ENCODE data around the gene BLM. TPM values are rescaled to one million over a fixed set of nuclear protein-coding genes. Genes with fewer than 3 reads are reported as not detected.
"Not testable (repeated sequence)": the region's sequence is repeated elsewhere in the genome, so short reads cannot be mapped to it uniquely, and the experiment has no call there.

Gene BLM
- total RNA-seq, 1 donor from 2014 or later, result 0.67 TPM

DNA sequence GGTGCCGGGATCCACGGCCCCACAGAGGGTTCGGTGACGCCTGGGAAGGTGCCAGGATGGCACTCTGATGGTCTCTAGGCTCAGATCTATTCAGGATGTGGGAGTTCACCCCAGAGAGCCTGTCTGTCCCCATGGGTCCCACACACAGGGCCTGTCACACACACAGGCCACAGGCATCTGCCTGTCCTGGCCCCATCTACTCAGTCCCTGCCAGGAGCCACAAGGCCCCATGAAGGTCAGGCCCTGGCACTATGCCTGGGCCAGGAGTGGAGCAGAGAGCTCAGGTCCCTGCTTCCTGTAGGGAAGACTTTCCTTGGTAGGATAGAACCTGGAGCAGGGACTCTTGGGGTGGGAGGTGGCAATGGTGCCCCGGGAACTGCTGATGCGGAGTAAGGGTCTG lies 102.2 kb downstream of the BLM start:
- peak; percentile 82 for DNase-seq (ENCODE audit: low read depth)

DNA sequence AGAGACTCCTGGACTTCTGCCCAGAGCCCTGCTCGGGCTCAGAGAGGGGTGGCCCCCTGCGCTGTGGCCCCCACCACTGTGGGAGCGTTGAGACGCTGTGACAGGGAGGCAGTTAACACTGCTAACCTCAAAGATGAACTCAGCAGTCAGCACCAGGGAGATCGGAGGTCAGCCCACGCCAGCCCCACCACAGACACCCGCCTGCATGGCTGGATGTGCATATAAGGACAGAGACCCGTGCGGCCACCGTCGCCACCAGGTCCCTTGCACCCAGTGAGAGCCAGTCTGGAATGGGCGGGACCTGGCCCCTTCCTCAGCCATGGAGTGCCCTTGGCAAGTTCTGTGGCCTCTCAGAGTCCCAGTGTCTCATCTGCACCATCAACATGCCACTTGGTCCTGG lies 102.7 kb downstream of the BLM start:
- DNase-seq (ENCODE audit: low read depth), result peak; percentile 15

DNA sequence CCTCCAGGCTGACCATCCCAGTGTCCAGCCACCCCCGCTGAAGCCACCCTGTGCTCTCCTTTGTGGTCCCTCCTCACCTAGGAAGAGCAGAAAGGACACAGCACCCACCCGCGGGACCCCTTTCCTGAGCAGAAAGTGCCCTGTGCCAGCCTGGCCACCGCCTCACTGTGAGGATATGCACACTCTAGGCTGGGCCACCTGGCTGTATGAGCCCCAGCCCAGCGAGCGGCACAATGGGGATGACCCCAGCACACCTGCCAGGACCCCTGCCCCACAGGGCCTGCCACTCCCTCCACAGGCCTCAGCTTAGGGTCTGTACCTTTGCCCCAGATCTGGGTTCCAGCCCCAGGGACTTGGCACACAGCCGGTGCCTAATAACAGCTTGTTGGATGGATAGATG lies 103.3 kb downstream of the BLM start:
- no peak for DNase-seq (ENCODE audit: low read depth)

DNA sequence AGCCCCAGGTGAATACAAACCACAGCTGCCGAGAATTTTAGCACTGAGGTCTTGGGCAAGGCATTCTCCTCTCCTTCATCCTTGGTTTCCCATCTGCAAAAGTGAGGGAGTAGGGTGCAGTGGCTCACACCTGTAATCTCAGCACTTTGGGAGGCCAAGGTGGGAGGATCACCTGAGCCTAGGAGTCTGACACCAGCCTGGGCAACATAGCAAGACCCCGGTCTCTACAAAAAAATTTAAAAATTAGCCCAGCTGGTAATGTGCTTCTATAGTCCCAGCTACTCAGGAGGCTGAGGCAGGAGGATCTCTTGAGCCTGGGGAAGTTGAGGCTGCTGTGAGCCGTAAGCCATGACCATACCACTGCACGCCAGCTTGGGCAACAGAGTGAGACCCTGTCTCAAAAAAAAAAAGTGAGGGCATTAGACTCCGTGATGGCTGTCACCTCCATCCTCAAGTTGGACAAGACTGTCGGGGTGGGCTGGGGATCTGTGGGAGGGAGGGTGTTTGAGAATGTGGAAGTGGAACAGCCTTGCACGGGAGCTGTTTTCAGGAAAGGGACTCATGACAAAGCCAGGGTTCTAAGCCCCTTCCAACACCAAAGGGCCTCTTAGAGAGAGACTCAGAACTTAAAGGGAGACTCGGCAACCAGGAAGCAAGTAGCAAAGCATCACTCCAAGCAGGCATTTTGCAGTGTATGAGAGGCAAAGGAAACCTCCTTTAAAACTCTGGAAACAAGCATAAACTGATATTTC lies 105.2 kb downstream of the BLM start:
- no peak for DNase-seq (ENCODE audit: low read depth)

DNA sequence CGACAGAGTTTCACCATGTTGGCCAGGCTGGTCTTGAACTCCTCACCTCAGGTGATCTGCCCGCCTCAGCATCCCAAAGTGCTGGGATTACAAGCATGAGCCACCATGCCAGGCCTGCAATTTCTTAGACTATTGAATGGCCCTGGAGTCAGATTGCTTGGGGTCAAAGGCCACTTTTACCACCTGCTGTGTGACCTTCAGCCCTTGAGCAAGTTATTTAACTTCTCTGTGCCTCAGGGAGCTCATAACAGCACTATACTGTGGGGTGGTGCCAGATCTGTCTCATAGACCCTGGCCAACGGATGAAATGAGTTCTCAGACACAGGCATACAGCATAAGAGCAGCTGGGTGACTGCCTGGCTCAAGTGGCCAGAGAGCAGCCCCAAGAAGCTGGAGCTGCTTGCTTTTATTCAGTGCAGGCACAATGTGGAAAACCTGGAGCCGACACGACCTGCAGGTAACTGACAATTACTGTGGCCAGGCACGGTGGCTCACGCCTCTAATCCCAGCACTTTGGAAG lies 106.4 kb downstream of the BLM start:
- DNase-seq (ENCODE audit: low read depth), result no peak

DNA sequence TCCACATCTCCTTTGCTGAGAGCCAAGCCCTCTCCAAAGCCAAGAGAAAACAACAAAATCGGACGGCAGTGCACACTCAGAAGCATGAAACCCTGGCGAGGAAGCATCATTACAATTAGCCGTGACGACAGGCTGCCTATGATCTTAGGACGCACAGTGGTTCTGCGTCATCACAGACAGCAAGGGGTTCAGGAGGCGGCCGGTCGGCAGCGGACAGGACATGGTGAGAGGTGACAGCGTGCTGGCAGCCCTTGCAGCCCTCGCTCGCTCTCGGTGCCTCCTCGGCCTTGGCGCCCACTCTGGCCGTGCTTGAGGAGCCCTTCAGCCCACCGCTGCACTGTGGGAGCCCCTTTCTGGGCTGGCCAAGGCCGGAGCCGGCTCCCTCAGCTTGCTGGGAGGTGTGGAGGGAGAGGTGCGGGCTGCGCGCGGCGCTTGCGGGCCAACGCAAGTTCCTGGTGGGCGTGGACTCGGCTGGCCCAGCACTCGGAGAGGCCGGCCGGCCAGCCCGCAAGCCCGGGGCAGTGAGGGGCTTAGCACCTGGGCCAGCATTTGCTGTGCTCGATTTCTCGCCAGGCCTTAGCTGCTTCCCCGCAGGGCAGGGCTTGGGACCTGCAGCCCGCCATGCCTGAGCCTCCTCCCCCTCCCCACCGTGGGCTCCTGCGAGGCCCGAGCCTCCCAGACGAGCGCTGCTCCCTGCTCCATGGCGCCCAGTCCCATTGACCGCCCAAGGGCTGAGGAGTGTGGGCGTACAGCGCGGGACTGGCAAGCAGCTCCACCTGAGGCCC lies 108.2 kb downstream of the BLM start:
- not testable (repeated sequence) for DNase-seq (ENCODE audit: low read depth)

DNA sequence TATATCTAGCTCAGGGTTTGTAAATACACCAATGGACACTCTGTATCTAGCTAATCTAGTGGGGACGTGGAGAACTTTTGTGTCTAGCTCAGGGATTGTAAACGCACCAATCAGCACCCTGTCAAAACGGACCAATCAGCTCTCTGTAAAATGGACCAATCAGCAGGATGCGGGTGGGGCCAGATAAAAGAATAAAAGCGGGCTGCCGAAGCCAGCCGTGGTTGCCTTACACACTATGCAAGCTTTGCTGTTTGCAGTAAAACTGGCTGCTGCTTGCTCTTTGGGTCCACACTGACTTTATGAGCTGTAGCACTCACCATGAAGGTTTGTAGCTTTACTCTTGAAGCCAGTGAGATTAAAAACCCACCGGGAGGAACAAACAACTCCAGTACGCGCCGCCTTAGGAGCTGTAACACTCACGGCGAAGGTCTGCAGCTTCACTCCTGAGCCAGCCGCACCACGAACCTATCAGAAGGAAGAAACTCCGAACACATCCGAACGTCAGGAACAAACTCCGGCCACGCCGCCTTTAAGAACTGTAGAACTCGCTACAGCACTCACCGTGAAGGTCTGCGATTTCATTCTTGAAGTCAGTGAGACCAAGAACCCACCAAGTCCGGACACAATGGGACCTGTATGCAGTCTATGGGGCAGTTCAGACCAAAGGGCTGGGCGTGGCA lies 109.2 kb downstream of the BLM start:
- DNase-seq (ENCODE audit: low read depth), result not testable (repeated sequence)

DNA sequence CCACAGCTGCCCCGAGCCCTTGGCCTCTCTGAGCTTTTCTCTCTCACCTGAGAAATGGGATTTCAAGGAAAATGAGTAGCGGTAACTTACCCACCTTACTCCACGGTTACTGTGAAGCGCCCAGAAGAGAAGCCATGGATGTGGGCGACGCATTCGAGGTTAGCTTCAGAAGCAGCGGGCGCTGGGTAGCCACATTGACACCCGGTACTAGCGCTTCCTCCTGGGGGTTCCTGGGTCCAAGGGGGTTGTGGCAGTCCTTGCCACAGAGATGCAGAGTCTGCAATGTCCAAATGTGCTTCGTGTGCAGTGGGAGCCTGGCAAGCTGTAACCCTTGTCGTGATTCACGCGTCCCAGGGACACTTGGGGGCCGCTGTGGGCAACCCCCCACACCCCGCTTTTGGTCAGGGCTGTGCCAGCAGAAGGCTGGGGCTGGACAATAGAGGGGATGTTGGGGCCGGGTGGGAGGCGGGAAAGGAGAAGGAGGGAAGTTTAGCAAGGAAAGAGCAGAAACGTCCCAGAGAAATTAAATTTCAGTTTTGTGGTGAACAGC lies 109.8 kb downstream of the BLM start:
- no peak for DNase-seq (ENCODE audit: low read depth)

DNA sequence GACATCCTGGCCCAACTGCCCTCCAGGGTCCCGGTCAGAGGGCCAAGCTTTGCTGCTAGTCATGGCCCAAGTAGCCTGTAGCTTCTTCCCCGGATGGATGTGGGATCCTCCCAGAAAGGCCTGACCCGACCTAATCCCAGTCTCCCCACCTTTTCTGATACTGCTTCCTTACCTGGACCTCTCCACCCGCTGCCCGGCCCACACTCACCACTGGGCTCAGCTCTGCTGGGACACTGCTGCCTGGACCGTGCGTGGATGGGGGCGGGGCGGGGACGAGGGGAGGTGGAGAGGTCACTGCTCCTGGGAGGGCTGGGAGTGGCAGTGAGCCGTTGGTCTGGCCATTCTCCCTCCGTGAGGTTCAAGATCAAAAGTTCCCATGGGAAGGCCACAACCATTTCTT lies 111.0 kb downstream of the BLM start:
- no peak for DNase-seq (ENCODE audit: low read depth)

DNA sequence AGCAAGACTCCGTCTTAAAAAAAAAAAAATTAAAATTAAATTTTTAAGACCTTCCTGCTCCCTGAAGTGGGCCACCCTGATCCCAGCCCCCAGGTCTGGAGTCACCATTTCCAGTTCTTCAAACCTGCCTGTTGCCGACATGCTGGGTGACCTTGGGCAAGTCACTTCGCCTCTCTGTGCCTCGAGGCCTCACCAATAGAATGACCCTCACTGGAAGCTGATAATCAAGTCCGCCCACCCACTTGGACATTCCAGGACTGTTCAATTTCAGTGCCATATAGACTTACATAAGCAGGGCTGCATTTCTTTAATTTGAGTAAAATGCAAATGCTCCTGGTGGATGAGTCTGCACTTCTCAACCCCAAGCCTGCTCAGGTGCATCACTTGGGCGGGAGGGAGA lies 112.0 kb downstream of the BLM start:
- DNase-seq (ENCODE audit: low read depth), result no peak

DNA sequence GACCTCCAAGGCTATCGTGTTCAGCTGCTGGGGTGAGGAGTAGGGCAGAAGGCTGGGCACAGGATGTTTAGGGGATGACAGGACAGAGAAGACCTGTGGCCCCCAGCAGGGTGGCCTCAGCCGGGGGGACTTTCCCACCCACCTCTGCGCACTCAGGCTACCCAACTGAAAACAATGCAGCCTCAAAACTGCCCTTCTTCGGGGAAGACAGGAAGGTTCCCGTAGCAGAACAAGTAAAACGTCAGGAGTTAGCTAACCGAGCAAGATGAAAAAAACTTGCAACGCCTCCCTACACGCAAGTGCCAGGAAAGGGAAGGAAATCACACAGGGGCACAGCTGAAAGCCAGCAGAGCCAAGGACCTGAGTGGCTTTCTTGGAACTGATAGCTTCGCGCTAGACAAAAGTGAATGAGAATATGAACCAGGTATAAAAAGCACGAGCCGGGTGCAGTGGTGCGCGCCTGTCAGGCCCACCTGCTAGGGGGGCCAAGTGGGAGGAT lies 112.8 kb downstream of the BLM start:
- DNase-seq (ENCODE audit: low read depth), result no peak

DNA sequence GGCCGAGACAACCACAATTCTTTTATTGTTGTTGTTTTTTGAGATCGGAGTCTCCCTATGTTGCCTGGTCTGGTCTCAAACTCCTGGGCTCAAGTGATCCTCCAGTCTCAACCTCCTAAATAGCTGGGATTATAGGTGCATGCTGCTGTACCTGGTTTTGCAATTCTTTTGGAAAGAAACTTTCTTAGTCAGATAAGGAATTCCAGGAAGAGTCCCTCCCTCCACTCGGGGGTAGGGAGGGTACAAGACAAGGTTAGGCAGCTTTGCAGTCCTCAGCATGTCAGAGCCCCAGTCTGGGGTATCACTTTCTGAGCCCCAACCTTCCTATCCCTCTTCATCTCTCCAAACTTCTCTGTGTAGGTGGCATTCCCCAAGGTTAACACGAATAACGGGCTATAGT lies 117.5 kb downstream of the BLM start:
- DNase-seq (ENCODE audit: low read depth), result no peak

DNA sequence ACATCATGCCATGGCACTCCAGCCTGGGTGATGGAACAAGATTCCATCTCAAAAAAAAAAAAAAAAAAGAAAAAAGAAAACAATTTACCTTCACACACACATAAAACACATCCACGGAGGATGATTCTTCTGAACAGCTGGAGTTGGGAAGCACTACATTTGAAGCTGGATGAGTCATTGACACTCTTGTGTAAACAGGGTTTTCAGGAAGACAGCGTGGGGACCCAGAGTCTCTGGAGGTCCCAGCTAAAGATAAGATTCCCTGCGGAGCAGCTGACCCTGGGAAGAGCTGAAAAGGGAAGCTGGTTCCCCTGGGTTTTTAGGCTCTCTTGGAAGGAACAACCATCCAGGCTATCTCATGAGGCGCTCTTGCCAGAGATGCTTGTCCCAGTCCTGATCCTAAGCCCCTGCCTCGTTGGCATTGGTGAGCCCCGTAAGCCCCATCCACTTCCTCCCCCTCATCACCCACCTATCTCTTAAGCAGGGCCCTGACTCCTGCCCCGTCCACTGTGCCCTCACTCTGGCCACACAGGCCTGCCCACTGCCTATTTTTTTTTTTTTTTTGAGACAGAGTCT lies 119.2 kb downstream of the BLM start:
- DNase-seq (ENCODE audit: low read depth), result peak; percentile 83

DNA sequence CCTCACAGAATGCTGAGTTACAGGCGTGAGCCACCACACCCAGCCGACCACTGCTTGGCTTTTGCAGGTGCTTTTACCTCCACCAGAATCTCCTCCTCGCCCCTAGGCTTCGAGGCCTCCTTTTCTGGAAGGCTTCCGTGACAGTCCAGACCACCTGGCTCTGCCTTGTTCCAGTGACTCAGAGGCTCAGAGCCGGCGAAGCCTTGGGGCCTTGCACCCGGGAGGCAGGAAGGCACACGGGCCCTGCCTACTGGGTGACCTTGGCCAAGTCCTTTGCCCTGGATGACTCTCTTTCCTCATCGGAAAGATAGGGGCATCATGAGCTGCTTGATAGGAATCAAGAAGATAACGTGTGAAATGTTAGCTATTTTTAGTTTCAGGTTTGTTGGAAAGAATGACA lies 119.9 kb downstream of the BLM start:
- no peak for DNase-seq (ENCODE audit: low read depth)

DNA sequence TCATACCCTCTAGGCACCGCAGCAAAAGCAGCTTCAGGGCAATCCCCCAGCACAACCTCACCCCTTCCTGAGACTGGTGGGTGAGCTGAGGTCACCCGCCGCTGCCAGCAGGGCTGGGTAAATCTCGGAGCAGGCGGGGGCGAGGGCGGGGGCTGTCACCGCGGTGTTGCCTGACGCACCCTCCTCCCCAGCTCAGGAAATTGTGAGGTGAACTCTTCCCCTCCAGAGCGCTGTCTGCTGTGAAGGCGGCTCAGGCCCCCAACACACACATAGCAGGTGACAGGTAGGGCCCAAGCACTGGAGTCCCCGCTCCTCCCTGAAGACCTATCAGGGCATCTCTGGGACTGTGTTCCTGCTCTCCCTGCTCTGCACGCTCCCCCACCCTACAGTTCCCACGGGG lies 121.0 kb downstream of the BLM start:
- no peak for DNase-seq (ENCODE audit: low read depth)

DNA sequence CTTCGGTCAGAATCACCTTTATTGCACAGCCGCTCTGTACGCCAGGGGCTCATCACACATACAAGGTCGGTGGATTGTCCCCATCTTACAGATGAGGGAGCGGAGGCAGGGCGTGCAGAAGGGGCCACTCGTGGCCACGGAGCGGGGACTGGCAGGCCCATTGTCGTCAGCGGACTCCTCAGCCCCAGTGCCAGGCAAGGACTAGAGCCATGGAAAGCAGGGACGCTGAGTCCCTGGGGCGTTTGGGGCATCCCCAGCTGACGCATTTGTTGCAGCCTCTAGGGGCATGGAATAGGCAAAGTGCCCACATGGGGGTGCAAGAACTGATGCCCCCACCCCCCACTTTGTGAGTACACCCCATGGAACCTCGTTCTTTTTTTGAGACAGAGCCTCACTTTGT lies 121.4 kb downstream of the BLM start:
- no peak for DNase-seq (ENCODE audit: low read depth)

DNA sequence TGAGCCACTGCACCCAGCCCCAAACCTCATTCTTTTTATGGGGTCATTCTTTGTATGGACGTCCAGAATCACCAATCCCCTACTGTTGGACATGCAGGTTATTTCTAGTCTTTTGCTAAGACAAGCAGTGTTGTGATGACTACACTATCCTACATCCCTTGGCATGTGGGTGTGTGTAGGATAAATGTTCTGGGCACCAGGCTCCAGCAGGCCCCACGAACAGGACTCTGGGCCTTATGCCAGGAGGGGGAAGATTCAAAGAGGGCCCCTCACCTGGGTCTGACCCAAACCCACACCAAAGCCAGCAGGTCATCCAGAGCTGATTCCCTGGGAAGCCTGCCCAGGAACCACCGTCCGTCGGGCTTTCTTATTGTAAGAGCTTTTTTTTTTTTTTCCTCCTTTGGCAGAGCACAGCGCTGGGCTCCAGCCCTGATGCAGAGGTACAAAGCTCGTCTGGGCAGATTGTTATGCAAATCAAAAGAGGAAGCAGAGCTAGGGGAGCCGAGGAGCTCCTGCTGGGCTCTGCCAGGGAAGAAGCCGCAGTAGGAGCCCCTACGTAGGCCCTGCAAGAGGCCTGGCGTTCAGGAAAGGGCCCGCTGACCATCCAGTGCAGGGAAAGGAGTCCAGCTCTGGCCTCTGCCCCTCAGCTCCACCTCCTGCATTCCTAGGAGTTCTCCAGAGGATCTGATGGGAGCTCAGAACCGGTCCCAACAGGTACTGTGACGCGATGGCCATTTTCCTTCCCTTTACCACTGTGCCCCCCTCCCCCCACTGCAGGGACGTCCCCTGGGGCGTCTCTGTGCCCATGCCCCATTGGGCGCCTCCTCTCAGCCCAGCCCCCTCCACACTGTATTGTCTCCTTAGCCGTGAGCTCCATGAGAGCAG lies 122.3 kb downstream of the BLM start:
- DNase-seq (ENCODE audit: low read depth), result no peak

DNA sequence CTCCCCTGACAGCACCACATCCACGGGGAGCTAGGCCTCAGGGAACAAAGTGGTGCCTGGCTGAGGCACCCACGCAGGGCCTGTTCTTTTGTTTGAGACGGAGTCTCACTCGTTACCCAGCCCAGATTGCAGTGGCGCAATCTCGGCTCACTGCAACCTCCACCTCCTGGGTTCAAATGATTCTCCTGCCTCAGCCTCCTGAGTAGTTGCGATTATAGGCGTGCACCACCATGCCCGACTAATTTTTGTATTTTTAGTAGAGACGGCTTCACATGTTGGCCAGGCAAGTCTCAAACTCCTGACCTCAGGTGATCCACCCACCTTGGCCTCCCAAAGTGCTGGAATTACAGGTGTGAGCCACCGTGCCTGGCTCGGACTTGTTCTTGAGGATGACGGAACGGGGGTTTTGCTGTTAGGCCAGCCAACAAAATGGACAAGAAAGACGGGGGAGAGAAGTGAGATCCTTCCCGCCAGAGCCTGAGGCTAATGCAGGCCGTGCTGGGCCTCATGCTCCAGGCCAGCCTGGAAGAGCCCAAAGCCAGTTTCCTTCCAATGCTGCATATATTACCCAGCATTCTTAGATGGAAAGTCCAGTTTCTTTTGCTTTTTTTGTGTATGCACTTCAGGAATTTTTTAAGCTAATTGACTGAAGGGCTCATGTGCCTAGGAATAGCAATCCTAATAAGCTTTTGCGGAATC lies 123.2 kb downstream of the BLM start:
- DNase-seq (ENCODE audit: low read depth), result no peak

DNA sequence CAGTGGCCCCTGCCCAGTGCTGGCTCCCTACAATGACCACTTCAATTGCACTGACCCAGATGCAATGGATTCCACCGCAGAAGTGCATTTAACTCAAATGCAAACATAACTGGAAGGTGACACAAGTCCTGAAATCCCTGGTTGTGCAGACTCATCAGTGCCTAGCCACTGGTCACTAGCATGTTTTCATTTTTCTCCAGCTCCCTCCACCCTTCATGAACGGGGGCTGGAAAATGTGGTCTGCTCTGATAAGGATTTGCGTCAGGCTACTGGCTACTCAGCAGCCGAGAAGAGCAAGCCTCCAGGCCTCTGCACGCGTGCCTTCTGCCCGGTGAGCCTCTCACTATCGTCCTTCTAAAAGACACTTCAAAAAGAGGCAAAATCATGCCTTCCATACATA lies 123.8 kb downstream of the BLM start:
- no peak for DNase-seq (ENCODE audit: low read depth)

DNA sequence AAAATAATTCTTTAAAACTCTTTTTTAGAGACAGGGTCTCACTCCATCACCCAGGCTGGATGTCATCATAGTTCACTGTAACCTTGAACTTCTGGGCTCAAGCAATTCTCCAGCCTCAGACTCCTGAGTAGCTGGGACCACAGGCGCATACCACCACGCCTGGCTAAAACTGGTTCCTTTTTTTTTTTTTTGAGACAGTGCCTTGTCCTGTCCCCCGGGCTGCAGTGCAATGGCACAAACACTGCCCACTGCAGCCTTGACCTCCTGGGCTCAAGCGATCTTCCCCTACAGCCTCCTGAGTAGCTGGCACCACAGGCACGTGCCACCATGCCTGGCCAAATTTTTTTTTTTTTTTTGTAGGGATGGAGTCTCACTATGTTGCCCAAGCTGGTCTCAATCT lies 127.5 kb downstream of the BLM start:
- no peak for DNase-seq (ENCODE audit: low read depth)
